Cardiac fibroblast (primary cell): ENCODE measurements around the gene CCL24.
A peak's percentile ranks its signal among the peaks of the same experiment; 100 is the strongest.
"Not testable (repeated sequence)": the region's sequence is repeated elsewhere in the genome, so short reads cannot be mapped to it uniquely, and the experiment has no call there.

ENCODE experiments used
- DNase-seq, 2 donors: peaks; one replicate each; pipeline versions ENCODE4 v3.0.0 to v3.0.0-alpha.2; 2010; ENCODE audit warnings: low read depth in 2 of 2
- H3K4me3 ChIP-seq, 2 donors: replicated peaks in 1 of 2; 1 replicate in 1 of 2; 2 replicates in 1 of 2; pipeline ENCODE4 v1.5.1; 2011; ENCODE audit warnings: low read depth in 2 of 2, low read length in 2 of 2, mild to moderate bottlenecking in 2 of 2, moderate library complexity in 1 of 2
- CTCF ChIP-seq: IDR thresholded peaks from one replicate; pipeline ENCODE4 v1.5.1; 2011; ENCODE audit warnings: low read depth, mild to moderate bottlenecking, low read length, inconsistent platforms

The CCL24 gene

GRCh38 chr7:75776295-75776971, 37.2 kb downstream of the CCL24 start:
- peak; percentile 58 to 64 for DNase-seq
- H3K4me3 ChIP-seq, result no peak overlapping the region
- no peak for TF ChIP-seq CTCF

- DNase-seq, H3K4me3 ChIP-seq: not testable (repeated sequence)
These were observed 39.6 kb downstream of the CCL24 start for GRCh38 chr7:75773958-75774357.

GRCh38 chr7:75772081-75773077, 41.2 kb downstream of the CCL24 start, which contains the start of gene CCL26:
Gene CCL26 (minus strand): TSS chr7:75772211. CDS start chr7:75772176, 35 bp downstream.
- peak; percentile 73 to 79 for DNase-seq
- no peak within 1 kb of the TSS for H3K4me3 ChIP-seq
- TF ChIP-seq CTCF, result no peak

GRCh38 chr7:75771224-75771623, 42.4 kb downstream of the CCL24 start:
- DNase-seq, result peak; percentile 49 to 76
- no peak for TF ChIP-seq CTCF
- H3K4me3 ChIP-seq, result no peak overlapping the region

- DNase-seq, result peak; percentile 74 to 86
- H3K4me3 ChIP-seq, result no peak overlapping the region
These were observed 51.2 kb downstream of the CCL24 start for GRCh38 chr7:75762350-75762917.

GRCh38 chr7:75761801-75762200, 51.8 kb downstream of the CCL24 start:
- H3K4me3 ChIP-seq, result not testable (repeated sequence)

More at GRCh38 chr7:75762350-75762917, 51.2 kb downstream of the CCL24 start:
- peak; percentile 70 for TF ChIP-seq CTCF

More at GRCh38 chr7:75761801-75762200, 51.8 kb downstream of the CCL24 start:
- DNase-seq, result not testable (repeated sequence)
